Muscle of leg (tissue), 16 donors: ENCODE results near the gene DNAAF9. TPM values are rescaled to one million over a fixed set of nuclear protein-coding genes. Genes with fewer than 3 reads are reported as not detected.
A peak's percentile ranks its signal among the peaks of the same experiment; 100 is the strongest.

Source experiments
- DNase-seq: peaks from one replicate; pipeline ENCODE4 v3.0.0; 2013
- H3K27ac ChIP-seq: one replicate; pipeline ENCODE4 v1.5.1; 2013; ENCODE audit warnings: mild to moderate bottlenecking, low read length, control low read depth
- H3K27me3 ChIP-seq: one replicate; pipeline ENCODE4 v1.6.1; 2013; ENCODE audit warnings: low read length; ENCODE audit not compliant: control insufficient read depth, insufficient read depth
- H3K36me3 ChIP-seq: one replicate; pipeline ENCODE4 v1.6.1; 2013; ENCODE audit warnings: low read length; ENCODE audit not compliant: control insufficient read depth, insufficient read depth
- H3K4me1 ChIP-seq: one replicate; pipeline ENCODE4 v1.6.1; 2013; ENCODE audit warnings: low read length; ENCODE audit not compliant: control insufficient read depth, insufficient read depth
- H3K4me3 ChIP-seq: one replicate; pipeline ENCODE4 v1.5.1; 2013; ENCODE audit warnings: low read length, control low read depth
- H3K9me3 ChIP-seq: replicated peaks from 2 replicates; pipeline ENCODE4 v1.6.1; 2013; ENCODE audit warnings: low read depth, low read length; ENCODE audit not compliant: control insufficient read depth
- WGBS: methylation state at CpG from one replicate; pipeline ENCODE4 v1.1.5; 2013; ENCODE audit warnings: missing lambda C conversion rate; ENCODE audit not compliant: insufficient coverage; 5-methylcytosine and 5-hydroxymethylcytosine counted together
- long read RNA-seq, 11 donors: transcript quantifications; one replicate each; lab custom pipeline, GENCODE V29; 2026
- polyA plus RNA-seq, 8 donors: library from polyadenylated mRNA; unstranded; fragments of 120-200 nt; gene quantifications; one replicate each; pipeline versions ENCODE4 v1.2.1 to v1.2.3, GENCODE V29; 2013; ENCODE audit warnings: inconsistent platforms in 1 of 8, low replicate concordance in 1 of 8; ENCODE audit not compliant: insufficient read length in 8 of 8, insufficient read depth in 1 of 8
- total RNA-seq: library from RNA; stranded (reverse); fragments of 120-200 nt; gene quantifications from one replicate; pipeline ENCODE4 v1.2.4, GENCODE V29; 2013

The DNAAF9 gene
- total RNA-seq (12.4 TPM), polyA plus RNA-seq (10 to 100 TPM; 13.0 to 16.6 (median 14.4) TPM)
- long read RNA-seq, donor 1 = 0 reads
- long read RNA-seq, donor 2 = 0 reads
- long read RNA-seq, donor 3, full-length matches to known transcripts = 1 of 1 reads
- long read RNA-seq, donor 3, partial matches to known transcripts = 0 of 1 reads
- long read RNA-seq, donor 3, other reads (novel, unspliced or antisense) = 0 of 1 reads
- long read RNA-seq, donor 4 = 0 reads
- long read RNA-seq, donor 5 = 0 reads
- long read RNA-seq, donor 6, full-length matches to known transcripts = 1 of 1 reads
- long read RNA-seq, donor 6, partial matches to known transcripts = 0 of 1 reads
- long read RNA-seq, donor 6, other reads (novel, unspliced or antisense) = 0 of 1 reads
- long read RNA-seq, donor 7, full-length matches to known transcripts = 2 of 2 reads
- long read RNA-seq, donor 7, partial matches to known transcripts = 0 of 2 reads
- long read RNA-seq, donor 7, other reads (novel, unspliced or antisense) = 0 of 2 reads
- long read RNA-seq, donor 8 = 0 reads
- long read RNA-seq, donor 9, full-length matches to known transcripts = 1 of 1 reads
- long read RNA-seq, donor 9, partial matches to known transcripts = 0 of 1 reads
- long read RNA-seq, donor 9, other reads (novel, unspliced or antisense) = 0 of 1 reads
- long read RNA-seq, donor 10, full-length matches to known transcripts = 1 of 1 reads
- long read RNA-seq, donor 10, partial matches to known transcripts = 0 of 1 reads
- long read RNA-seq, donor 10, other reads (novel, unspliced or antisense) = 0 of 1 reads
- long read RNA-seq, donor 11 = 0 reads

DNA sequence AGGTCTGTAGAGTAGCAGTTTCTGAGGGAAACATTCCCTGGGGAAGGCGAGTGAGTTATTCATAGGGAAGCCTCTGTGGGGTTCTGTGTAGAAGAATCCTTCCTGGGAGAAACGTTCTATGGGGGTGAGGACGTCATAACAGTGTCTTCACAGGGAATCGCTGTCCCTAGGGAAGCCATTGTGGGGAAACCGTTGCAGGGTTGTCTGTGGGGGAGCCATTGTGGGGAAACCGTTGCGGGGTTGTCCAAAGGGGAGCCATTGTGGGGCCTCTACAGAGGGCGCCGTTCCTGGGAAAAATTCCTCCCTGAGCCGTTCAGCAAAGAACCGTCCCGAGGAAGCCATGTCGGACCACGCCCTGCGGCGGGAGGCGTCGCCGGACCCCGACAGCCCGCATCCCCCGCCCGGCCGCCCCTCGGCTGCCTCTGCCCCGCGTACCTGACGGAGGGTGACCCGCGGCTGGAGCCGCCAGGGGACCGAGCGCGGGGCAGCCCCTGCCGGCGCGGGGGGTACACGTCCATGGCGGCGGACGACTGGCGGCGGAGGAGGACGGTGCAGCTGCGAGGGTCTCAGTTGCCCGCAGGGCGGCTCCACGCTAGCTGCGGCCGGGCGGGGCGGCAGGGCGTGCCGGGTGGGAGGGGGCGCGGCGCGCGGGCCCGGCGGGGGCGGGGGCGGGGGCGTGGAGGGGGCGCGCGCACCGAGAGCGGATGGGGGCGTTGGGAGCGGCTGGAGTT is at the start of gene DNAAF9:
Gene DNAAF9, minus strand, starts transcription at position 630 of the 731 bp plus-strand sequence. Its CDS starts 112 bp downstream, at position 518.
- peak within 1 kb of the TSS; percentile 92 for H3K27ac ChIP-seq
- peak within 1 kb of the TSS; percentile 94 for H3K4me3 ChIP-seq
- peak; percentile 71 for DNase-seq
- H3K27me3 ChIP-seq = no peaks in the 10 kb centered on the region
- under 1% methylated on average over 63 of the region's 71 CpGs for WGBS
- no peaks in the 10 kb centered on the region for H3K9me3 ChIP-seq
- peaks cover 8% of the 10 kb centered on the region for H3K4me1 ChIP-seq
- no peaks in the 10 kb centered on the region for H3K36me3 ChIP-seq

- Histone ChIP-seq H3K9me3 (no peaks in the 10 kb centered on the region), H3K4me1 (peaks cover 9% of the 10 kb centered on the region), H3K4me3 (no peak overlapping the region), H3K27me3 (no peaks in the 10 kb centered on the region), H3K27ac (no peak overlapping the region), H3K36me3 (no peaks in the 10 kb centered on the region)
- DNase-seq = no peak
- WGBS = 48% methylated on average over 2 of the region's 4 CpGs
These were observed 49.2 kb upstream of the DNAAF9 start for GRCh38 chr20:3456648-3457047.

DNA sequence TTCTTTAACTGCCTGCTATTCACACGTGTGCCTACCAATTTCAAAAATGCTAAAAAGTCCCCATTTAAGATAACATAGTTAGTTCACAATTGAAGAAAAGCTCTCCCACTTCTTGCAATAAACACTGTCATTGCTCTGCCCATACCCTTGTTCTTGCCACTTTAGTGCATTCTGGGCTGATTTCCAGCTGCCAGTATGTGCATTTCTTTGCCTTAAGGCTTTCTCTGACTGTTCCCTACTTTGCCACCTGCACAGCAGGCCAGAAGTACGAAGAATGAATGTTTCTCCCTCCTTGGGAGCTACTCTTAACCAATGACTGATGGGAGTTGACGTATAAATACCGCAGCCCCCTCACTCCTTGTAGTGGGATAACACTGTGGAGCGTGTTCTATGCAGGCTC is 47.4 kb upstream of the DNAAF9 start:
- no peaks in the 10 kb centered on the region for H3K36me3 ChIP-seq
- no peak for DNase-seq
- no peak overlapping the region for H3K27ac ChIP-seq
- H3K27me3 ChIP-seq = no peaks in the 10 kb centered on the region
- no peaks in the 10 kb centered on the region for H3K9me3 ChIP-seq
- no peak overlapping the region for H3K4me3 ChIP-seq
- no peaks in the 10 kb centered on the region for H3K4me1 ChIP-seq
- 62% methylated on average over 2 of the region's 5 CpGs for WGBS

DNA sequence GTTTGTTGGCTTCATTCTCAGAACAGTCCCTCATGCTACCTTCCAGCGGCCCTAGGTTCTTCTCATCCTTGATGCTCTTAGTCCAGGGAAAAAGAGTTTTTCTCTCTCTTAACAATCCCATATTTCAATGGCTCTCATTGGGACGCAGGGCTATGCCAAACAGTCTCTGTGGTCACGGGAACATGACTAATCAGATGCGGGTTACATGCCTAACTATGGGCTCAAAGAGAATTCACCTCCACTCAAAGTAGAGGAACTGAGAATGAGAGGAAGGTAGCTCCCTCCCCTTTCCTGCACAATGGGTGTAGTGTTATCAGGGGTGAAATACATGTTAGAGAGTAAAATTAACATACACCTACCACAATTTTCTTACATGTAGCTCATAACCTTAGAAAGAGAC is 45.2 kb upstream of the DNAAF9 start:
- no peaks in the 10 kb centered on the region for H3K4me1 ChIP-seq
- DNase-seq = no peak
- no peak overlapping the region for H3K4me3 ChIP-seq
- H3K9me3 ChIP-seq = no peaks in the 10 kb centered on the region
- H3K36me3 ChIP-seq = no peaks in the 10 kb centered on the region
- 100% methylated on average over 1 of the region's 4 CpGs for WGBS
- no peaks in the 10 kb centered on the region for H3K27me3 ChIP-seq
- H3K27ac ChIP-seq = no peak overlapping the region

DNA sequence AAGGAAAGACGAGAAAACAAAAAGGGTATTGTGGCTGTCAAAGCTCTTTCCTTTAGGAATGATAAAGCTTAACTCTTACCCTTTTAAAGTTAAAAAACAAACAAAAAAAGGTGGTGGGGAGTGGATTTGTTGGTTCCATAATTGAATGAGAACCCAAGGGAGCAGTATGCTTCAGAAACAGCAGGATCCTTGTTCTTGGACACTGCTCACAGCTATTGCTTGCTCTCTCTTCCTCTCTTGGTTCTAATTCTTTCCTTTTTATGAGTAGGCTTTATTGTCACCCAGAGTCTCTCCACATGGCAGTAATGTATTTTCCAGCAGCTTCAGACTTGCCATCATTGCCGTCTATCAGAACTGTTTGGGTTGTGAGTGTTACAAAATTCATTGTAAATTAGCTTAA is 44.7 kb upstream of the DNAAF9 start:
- H3K9me3 ChIP-seq = no peaks in the 10 kb centered on the region
- H3K27me3 ChIP-seq = no peaks in the 10 kb centered on the region
- H3K27ac ChIP-seq = no peak overlapping the region
- H3K4me1 ChIP-seq = no peaks in the 10 kb centered on the region
- no peak overlapping the region for H3K4me3 ChIP-seq
- DNase-seq = no peak
- H3K36me3 ChIP-seq = no peaks in the 10 kb centered on the region
- no CpG with 5 or more reads among the region's 2 CpGs for WGBS

- Histone ChIP-seq H3K4me3 (no peak overlapping the region), H3K36me3 (no peaks in the 10 kb centered on the region), H3K27ac (no peak overlapping the region), H3K27me3 (no peaks in the 10 kb centered on the region), H3K9me3 (no peaks in the 10 kb centered on the region), H3K4me1 (no peaks in the 10 kb centered on the region)
- DNase-seq = no peak
- no CpG with 5 or more reads among the region's 1 CpG for WGBS
These were observed 41.9 kb upstream of the DNAAF9 start for GRCh38 chr20:3449319-3449718.

DNA sequence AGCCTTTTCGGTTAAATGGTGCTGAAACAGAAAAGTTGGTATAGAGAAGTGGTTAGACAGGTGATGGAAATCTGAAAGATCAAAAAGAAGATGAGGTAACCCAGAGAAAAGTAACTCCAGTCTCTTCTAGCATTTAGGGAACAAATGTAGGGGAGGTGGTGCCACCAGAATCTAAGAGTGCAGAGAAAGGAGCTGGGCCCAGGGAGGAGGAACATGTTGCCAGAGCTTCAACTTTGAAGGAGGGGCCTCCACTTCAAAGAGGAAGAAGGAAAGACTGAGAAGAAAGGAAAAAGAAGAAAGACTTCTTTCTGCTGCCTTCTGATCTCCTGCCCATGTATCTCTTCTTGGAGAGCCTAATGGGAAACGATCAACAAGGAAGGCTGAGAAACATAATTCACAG is 39.9 kb upstream of the DNAAF9 start:
- no peak overlapping the region for H3K4me3 ChIP-seq
- H3K4me1 ChIP-seq = no peaks in the 10 kb centered on the region
- H3K9me3 ChIP-seq = no peaks in the 10 kb centered on the region
- WGBS = no CpG with 5 or more reads among the region's 2 CpGs
- no peak overlapping the region for H3K27ac ChIP-seq
- DNase-seq = no peak
- H3K36me3 ChIP-seq = no peaks in the 10 kb centered on the region
- H3K27me3 ChIP-seq = no peaks in the 10 kb centered on the region

GRCh38 chr20:3446779-3447178 is 39.3 kb upstream of the DNAAF9 start:
- no CpG with 5 or more reads among the region's 8 CpGs for WGBS
- no peaks in the 10 kb centered on the region for H3K9me3 ChIP-seq
- H3K4me3 ChIP-seq = no peak overlapping the region
- no peaks in the 10 kb centered on the region for H3K4me1 ChIP-seq
- no peaks in the 10 kb centered on the region for H3K27me3 ChIP-seq
- H3K36me3 ChIP-seq = no peaks in the 10 kb centered on the region
- no peak for DNase-seq
- no peak overlapping the region for H3K27ac ChIP-seq

DNA sequence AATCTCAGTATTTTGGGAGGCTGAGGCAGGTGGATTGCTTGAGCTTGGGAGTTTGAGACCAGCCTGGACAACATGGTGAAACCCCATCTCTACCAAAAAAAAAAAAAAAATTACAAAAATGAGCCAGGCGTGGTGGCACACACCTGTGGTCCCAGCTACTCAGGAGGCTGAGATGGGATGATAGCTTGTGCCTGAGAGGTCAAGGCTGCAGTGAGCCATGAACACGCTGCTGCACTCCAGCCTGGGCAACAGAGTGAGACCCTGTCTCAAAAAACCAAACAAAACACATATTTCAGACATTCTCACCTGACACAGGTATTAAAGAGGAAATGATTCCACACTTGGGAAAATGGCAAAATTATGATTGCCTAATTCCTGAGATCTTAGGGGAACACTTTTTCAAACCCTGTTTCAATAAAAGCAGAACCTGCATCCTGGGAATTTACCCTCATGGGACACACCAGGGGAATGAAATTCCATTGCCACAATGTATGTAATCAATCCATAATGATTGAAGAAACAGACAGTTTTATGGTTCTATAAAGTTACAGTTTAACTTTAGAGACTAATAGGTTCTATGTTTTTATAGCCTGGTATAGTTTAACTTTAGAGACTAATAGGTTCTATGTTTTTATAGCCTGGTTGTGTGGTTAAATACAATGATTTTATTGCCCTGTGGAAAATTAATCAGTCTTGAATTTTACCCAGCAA is 29.6 kb upstream of the DNAAF9 start:
- H3K27me3 ChIP-seq = no peaks in the 10 kb centered on the region
- no peaks in the 10 kb centered on the region for H3K36me3 ChIP-seq
- H3K4me3 ChIP-seq = no peak overlapping the region
- WGBS = 100% methylated on average over 1 of the region's 2 CpGs
- no peaks in the 10 kb centered on the region for H3K4me1 ChIP-seq
- no peaks in the 10 kb centered on the region for H3K9me3 ChIP-seq
- no peak overlapping the region for H3K27ac ChIP-seq
- DNase-seq = no peak
